Activated T-cell treated with anti-CD3 and anti-CD28 coated beads for 48 hours (primary cell): Measurements from ENCODE around the gene TMEM184B.

Experiments
- DNase-seq: peaks from one replicate; pipeline ENCODE4 v3.0.0-alpha.2; 2020; ENCODE audit warnings: low read depth

TMEM184B gene

DNA sequence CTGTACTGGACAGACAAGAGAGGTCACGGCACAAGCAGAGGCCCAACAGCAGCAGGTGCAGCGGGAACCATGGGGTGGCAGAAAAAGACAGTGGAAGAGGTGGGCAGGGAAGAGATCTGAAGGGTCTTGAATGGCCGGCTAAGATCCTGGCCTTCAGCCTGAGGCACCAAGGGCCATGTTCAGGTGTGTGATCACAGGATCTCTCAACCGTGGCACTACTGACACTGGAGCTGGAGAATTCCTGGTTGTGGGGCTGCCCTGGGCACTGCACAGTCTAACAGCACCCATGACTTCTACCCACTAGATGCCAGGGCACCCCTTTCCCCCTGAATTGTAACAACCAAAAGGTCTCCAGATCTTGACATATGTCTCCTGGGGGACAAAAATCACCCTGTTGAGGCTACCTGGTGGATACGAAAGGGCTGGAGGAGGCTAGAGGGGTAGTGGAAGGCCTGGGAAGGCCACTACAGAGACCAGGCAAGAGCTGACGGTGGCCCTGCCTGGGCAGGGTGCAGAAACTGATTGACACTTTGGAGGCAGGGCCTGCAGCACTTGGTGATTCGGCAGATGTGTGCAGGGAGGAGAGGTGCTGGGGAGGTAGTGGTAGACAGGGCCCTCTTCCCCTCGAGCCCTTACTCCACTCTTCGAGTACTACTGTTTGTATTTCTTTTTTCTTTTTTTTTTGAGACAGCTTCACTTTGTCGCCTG is 36.1 kb upstream of the TMEM184B start:
- no peak for DNase-seq

DNA sequence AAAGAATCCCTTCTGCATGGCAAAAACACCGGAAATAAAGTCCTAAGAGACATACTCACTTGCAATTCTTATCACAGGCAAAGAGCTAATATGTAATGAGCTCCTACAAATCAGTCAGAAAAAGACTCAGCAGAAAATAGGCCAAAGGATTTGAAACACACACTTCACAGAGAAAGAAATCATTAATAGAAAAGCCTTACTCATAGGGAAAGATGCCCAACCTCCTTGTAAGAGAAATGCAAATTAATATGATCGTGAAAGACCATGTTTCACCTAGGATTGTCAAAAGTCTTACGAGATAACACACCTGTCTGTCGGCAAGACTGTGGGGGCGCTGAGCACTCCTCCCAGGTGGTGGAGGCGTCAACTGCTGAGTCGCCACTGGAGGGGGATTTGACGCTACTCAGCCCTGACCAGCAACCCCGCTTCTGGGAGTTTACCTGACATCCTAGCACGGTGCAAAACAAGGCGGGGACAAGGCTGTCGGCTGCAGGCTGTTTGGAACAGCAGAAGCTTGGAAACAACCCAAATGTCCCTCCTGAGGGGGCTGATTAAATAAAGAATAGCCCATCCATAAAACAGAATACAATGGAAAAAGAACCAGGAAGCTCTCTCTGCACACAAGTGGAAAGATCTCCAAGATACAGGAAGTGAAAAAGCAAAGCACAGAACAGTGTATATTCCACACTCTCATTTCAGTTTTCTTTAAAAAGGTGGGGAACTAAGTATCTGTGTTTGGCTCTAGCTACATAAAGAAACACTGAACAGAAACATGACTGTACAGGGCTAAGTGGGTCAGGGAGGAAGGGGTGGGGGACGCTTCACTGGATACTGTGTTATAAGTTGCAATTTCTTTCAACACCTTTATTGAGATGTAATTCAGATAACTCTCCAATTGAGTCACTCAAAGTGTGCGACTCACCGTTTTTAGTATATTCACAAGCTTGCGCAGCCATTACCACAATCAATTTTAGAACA is 33.0 kb upstream of the TMEM184B start:
- DNase-seq: peak; percentile 22

- no peak for DNase-seq
Measured at GRCh38 chr22:38304526-38304925, 31.7 kb upstream of the TMEM184B start.

DNA sequence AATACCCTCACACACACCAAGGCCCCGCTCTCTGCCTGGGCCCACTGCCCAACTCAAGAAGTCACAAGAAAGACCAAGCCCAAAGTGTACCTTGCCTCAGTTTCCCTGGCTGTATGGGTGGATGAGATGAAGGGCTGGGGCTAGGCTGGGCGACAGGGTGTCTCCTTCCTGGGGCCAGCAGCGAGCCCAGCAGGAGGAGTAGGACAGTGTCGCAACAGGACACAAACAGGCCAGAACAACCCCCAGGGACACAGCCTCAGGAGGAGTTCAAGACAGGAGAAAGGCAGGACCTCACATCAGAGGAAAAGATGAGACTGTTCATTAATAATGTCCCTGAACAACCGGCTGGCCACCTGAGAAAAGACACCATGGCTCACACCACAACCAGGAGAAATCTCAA is 31.2 kb upstream of the TMEM184B start:
- no peak for DNase-seq

GRCh38 chr22:38302906-38303305 is 30.1 kb upstream of the TMEM184B start:
- no peak for DNase-seq

DNA sequence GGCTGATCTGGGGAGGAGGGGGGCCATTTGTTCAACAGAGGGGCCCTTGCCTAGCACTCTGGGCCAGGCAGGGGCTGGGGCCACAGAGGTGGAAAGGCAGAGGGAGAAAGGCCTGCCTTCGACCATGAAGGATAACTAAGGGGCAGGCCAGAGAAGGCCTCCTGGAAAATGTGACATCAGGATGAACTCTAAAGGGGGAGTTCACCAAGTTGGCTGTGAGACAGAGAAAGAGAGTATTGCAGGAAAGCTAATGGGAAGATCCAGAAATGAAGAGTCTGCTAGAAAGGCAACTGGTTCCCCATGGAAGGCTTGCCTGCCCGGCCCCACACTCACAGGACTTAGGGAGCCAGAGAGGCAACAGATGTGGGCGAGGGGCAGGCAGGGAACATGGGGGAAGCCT is 28.1 kb upstream of the TMEM184B start:
- DNase-seq: no peak

DNA sequence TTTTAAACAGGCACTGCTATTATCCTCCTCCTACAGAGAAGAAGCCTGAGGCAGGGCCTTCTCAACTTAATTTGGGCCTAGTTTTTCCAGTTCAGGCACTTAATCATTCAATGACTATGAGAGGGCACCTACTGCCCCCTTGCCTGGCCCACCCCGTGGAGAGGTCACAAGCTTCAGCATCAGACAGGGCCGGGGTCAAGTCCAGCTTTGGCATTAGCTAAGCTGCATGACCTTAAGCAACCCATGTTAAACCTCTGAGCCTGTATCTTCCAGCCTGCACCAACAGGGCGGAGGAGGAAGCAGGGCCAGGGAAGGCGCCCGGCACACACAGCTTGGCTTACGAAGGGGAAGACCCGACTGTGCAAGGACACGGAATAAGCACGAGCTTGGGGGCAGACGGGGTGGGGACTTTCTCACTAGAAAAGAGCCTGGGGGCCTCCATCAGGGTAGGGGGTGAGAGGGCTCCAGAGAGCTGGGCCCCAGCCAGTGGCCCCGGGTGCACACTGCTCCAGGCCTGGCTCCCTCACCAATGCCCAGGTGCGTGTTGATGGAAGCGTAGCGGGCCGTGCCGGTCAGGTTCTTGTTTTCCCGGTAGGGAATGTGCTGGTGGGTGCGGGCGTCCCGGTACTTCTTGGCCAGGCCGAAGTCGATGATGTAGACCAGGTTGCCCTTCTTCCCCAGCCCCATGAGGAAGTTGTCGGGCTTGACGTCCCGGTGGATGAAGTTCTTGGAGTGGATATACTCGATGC is 27.6 kb upstream of the TMEM184B start:
- no peak for DNase-seq

DNA sequence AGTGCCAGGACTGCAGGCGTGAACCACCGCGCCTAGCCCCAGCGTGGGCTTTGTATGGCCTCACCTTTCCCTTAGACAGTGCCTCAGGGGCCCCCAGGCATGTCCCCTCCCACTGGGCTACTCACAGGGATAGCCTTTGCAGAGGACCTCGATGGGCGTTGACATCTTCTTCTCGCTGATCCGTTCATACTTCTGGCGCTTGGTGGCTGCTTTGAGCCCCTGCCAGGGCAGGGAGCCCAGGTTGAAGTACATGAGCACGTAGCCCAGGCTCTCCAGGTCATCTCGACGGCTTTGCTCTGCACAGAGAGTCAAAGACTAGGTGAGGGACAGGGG is 26.9 kb upstream of the TMEM184B start:
- DNase-seq: no peak

- peak; percentile 40 for DNase-seq
Measured at GRCh38 chr22:38298312-38299005, 25.6 kb upstream of the TMEM184B start.

- DNase-seq: no peak
Measured at GRCh38 chr22:38296372-38296771, 23.6 kb upstream of the TMEM184B start.

GRCh38 chr22:38295863-38296262 is 23.1 kb upstream of the TMEM184B start:
- no peak for DNase-seq

DNA sequence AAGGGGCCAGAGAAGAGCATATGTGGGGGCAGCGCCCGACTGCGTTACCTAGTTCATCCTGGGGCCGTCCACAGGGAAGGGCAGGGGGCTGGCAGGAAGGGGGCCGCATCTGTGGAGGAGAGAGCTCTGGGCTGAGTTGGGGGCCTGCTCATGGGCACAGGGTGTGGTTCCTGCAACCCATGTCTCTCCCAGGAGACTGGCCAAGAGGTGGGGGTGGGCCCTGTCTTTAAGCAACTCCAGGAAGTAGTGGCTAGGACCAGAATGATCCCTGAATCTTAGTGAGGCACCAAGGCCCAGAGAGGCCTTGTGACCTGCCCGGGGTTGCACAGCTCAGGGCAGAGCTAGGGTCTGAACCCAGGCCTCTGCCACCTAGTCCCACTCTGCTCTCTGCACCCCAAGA is 22.5 kb upstream of the TMEM184B start:
- DNase-seq: no peak

GRCh38 chr22:38294193-38294592 is 21.4 kb upstream of the TMEM184B start:
- no peak for DNase-seq

GRCh38 chr22:38292694-38293093 is 19.9 kb upstream of the TMEM184B start:
- no peak for DNase-seq

DNA sequence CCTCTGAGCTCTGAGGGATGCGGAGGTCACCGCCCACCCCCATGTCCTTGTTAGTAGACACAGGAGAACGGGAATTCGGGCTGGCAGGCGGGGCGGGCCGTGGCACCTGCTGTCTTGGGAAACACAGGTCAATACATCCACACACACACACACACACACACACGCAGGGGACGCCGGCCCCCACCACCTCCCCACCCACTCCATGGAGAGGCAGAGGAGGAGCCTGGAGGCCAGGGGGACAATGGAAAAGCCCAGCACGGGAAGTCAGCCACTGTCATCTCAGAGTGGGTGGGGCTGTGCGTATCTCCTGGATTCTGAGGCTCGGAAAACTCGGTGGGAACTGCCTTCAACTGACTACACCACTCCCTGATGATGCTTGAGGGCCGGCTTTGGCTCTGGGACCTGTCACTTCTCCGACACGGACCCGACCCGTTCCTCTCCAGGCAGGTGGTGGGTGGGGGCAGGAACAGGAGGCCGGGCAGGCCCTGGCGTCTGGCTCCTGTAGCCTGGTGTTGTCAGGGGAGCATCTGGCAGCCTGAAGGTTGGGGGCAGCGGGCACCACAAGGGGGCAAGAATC is 18.5 kb upstream of the TMEM184B start:
- no peak for DNase-seq

GRCh38 chr22:38290347-38290746 is 17.5 kb upstream of the TMEM184B start:
- no peak for DNase-seq

DNA sequence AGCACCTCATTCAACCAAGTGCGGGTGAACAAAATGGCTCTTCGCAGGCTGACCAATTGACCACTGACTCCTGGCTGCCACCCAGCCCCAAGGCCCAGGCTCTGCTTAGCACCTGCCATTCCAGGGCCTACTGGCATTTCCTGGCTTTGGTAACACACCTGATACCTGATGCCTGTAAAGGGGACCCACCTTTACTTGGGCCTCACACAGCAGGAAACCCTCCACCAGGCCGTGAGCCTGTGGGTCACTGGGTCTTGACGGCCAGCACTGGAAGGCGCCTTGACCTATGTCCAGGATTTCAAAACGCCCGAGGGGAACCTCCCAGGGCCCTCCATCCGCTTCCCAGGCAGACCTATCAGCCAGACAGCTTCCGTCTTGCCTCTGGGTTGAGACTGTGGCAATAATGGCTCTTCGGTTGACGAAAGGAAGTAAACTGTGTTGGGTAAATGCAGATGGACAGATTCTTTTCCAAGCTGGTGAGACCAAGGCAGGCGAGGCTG is 16.8 kb upstream of the TMEM184B start:
- no peak for DNase-seq

DNA sequence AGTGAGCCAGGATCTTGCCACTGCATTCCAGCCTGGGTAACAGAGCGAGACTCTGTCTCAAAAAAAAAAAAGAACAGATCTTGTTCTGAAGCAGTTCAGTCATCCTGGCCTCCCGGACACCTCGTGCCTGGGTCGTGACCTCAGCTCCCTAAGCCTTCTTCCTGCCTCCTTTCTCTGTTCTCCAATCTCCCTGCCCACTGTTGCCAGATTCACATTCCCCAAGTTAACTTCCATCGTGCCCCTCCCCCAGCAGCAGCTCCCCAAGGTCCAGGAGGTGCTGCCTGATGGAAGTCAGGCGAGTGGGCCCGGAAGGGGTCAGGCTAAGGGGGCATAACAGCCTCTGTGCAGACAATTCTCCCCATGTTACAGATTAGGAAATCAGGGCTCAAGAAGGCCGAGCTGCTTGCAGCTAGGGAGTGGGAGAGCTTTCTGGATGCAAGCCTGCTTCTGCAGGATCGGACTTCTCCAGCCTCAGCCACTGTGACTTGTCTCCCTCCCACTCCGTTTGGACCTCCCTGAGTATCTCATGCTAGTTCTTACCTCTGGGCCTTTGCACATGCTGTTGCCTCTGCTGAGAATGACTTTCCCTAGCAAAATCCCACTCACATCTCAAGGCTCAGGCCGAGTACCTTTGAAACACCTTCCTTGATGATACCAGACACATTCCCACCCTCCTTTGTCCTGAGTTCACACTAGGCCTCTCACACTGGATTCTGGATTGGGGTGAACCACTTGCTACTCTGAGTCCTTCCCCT is 14.3 kb upstream of the TMEM184B start:
- DNase-seq: no peak

- no peak for DNase-seq
Measured at GRCh38 chr22:38285018-38285417, 12.2 kb upstream of the TMEM184B start.

DNA sequence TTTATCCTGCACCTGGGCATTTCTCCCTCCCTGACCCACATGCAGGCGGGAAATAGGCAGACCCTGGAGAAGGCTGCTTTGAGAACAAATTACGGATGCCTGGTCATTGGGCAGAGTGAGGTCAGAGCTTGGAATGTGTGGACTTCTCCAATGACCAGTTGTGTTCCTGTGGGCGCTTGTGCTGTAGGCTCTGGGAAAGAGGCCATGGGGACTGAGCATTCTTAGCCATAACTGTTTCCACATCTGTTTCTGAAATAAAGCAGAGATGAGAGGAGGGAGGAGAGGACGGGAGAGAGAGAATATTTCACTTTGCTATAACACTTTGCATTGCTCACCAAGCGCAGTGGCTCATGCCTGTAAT is 11.2 kb upstream of the TMEM184B start:
- no peak for DNase-seq

DNA sequence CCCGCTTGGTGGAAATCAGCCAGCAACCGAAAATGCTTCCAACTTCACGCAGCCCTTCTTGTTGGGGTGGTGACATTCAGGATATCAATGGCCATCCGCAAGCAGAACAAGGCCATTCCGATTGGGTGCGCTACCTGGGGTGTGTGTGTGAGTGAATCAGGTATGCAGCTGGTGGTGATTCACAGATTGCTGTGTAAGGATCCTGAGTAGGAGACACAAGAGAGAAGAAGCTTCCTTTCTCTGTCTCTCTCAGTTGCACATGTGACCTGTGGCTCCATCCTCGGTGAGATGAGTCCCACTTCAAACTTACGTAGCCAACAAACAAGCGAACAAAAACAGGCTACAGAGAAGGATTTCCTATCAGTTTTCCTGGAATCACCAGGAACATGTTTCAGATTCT is 9.6 kb upstream of the TMEM184B start:
- DNase-seq: no peak
